Fibroblast of lung (primary cell): ENCODE measurements around the gene CTR9.
"Not testable (repeated sequence)": the region's sequence is repeated elsewhere in the genome, so short reads cannot be mapped to it uniquely, and the experiment has no call there.

Source experiments
- EZH2 ChIP-seq: IDR thresholded peaks from 2 replicates; pipeline ENCODE4 v1.5.1; 2012; ENCODE audit warnings: low read length, control low read depth, mild to moderate bottlenecking; ENCODE audit errors: missing control alignments
- TF ChIP-seq, protein P1 (sequence below), 2 donors: IDR thresholded peaks in 1 of 2; conservative IDR thresholded peaks in 1 of 2; 1 replicate in 1 of 2; 2 replicates in 1 of 2; pipeline ENCODE4 v1.5.1; 2011 to 2012; ENCODE audit warnings: low read length in 2 of 2, control low read depth in 1 of 2, inconsistent platforms in 1 of 2, low read depth in 1 of 2, mild to moderate bottlenecking in 1 of 2

DNA sequence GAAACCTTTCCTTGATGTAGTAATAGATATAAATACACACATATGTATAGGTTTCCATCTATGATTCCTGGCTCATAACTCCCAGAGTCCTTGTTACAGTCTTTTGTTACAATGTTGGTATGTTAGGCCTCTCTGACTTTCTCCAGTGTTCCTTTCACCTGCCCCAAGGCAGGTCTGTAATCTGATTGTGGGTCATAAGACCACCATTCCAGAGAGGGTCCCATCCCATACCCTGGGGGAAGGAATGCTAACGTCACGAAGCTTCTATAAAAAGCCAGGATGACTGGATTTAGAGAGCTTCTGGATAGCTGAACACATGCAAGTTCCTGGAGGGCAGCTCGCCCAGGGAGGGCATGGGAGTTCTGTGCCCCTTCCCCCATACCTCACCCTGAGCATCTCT, 71.4 kb downstream of the CTR9 start:
- TF ChIP-seq, protein P1, sequence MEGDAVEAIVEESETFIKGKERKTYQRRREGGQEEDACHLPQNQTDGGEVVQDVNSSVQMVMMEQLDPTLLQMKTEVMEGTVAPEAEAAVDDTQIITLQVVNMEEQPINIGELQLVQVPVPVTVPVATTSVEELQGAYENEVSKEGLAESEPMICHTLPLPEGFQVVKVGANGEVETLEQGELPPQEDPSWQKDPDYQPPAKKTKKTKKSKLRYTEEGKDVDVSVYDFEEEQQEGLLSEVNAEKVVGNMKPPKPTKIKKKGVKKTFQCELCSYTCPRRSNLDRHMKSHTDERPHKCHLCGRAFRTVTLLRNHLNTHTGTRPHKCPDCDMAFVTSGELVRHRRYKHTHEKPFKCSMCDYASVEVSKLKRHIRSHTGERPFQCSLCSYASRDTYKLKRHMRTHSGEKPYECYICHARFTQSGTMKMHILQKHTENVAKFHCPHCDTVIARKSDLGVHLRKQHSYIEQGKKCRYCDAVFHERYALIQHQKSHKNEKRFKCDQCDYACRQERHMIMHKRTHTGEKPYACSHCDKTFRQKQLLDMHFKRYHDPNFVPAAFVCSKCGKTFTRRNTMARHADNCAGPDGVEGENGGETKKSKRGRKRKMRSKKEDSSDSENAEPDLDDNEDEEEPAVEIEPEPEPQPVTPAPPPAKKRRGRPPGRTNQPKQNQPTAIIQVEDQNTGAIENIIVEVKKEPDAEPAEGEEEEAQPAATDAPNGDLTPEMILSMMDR (conservative IDR thresholded peaks at IDR 0.05 in 1 of 2, IDR thresholded peaks at IDR 0.05 in 1 of 2; ENCODE audit: low read depth in 1 of 2, low read length in 2 of 2): not testable (repeated sequence)
- TF ChIP-seq EZH2: not testable (repeated sequence)
